Measurements from ENCODE around the gene UROS.

UROS gene

DNA sequence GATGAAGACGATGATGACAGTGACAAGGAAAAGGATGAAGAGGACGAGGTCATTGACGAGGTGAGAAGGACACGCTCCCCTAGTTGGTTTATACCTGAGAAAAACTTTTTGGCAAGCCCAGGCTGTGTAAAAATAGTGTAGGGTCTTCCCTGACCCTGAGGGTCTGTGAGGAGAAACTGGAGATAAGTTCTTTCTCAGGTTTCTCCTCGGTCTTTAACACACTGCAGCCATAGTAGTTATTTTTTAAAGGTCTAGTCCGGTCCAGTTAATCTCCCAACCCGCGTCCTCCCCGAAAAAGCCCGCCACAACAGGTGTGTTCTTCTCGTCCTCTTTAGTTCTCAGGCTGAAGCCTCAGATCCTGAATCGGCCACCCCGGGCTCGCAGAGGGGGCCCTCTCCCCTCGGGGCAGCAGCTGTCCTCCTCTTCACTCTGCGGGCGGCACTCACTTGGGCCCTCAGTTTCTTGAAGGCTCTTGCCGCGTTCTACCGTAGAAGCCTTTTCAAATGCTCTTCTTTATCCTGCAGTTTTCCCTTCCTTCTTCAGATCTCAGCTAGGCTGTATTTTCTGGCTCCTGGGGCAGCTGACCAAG, 699 bp upstream of the UROS start:
- peaks cover 13% of the 10 kb centered on the region for H3K4me1 ChIP-seq (ENCODE audit: control insufficient read depth, insufficient read depth, low read length)
- H3K27me3 ChIP-seq (ENCODE audit: control insufficient read depth, insufficient read depth, low read length), result no peaks in the 10 kb centered on the region
- H3K36me3 ChIP-seq (ENCODE audit: control insufficient read depth, insufficient read depth, low read length), result no peaks in the 10 kb centered on the region
- H3K4me3 ChIP-seq (ENCODE audit: low read length), result peak overlapping the region; percentile 77
- no peaks in the 10 kb centered on the region for H3K9me3 ChIP-seq (ENCODE audit: control insufficient read depth, low read length)
- H3K9ac ChIP-seq (ENCODE audit: low read length), result peak overlapping the region; percentile 84

DNA sequence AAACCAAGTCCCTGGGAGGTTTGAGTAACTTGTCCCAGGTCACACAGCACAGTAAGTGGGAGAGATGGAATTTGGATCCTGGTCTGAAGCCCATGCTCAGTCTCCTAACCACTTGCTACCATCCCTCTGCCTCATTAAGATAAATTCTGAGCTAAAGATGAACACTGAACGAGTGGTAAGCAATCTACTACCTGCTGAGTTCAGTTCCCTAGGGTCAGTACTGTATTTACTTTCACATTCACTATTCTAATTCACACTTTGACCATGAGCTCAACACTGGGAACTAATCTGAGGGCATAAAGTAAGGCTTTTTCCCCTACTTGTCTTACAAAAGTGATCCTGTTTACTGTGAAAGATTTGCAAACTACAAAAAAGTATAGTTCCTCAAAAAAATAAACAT, 2.4 kb downstream of the UROS start:
- H3K27me3 ChIP-seq (ENCODE audit: control insufficient read depth, insufficient read depth, low read length), result no peaks in the 10 kb centered on the region
- H3K9ac ChIP-seq (ENCODE audit: low read length), result no peak overlapping the region
- H3K4me3 ChIP-seq (ENCODE audit: low read length), result no peak overlapping the region
- H3K4me1 ChIP-seq (ENCODE audit: control insufficient read depth, insufficient read depth, low read length), result peaks cover 13% of the 10 kb centered on the region
- no peaks in the 10 kb centered on the region for H3K36me3 ChIP-seq (ENCODE audit: control insufficient read depth, insufficient read depth, low read length)
- no peaks in the 10 kb centered on the region for H3K9me3 ChIP-seq (ENCODE audit: control insufficient read depth, low read length)

DNA sequence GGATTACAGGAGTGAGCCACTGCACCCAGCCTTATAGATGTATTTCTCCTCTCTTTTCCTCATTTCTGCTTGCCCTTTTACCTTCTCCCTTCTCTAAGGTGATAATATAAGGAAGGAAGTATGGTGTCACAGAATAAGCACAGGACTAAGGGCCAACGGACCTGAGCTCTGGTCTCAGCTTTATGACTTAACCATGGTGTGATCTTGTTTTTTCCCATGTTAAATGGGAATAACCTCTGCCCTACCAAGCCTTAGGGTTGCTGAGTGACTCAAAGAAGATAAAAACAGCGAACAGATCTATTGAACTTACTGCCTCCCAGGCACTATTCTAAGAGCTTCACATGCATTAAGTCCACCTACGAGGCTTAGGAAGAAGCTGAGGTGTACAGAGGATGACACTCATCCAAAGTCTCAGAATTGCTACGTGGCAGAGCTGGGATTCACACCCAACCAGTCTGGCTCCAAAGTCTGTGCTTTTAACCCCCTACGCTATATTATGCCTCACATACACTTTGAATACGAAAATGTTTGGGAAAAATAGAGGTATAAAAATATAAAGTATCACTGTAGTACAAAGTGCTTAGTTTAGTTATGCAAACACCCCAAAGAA, 5.6 kb downstream of the UROS start:
- no peak overlapping the region for H3K4me3 ChIP-seq (ENCODE audit: low read length)
- H3K9me3 ChIP-seq (ENCODE audit: control insufficient read depth, low read length), result no peaks in the 10 kb centered on the region
- H3K4me1 ChIP-seq (ENCODE audit: control insufficient read depth, insufficient read depth, low read length), result no peaks in the 10 kb centered on the region
- no peaks in the 10 kb centered on the region for H3K36me3 ChIP-seq (ENCODE audit: control insufficient read depth, insufficient read depth, low read length)
- no peaks in the 10 kb centered on the region for H3K27me3 ChIP-seq (ENCODE audit: control insufficient read depth, insufficient read depth, low read length)
- no peak overlapping the region for H3K9ac ChIP-seq (ENCODE audit: low read length)

DNA sequence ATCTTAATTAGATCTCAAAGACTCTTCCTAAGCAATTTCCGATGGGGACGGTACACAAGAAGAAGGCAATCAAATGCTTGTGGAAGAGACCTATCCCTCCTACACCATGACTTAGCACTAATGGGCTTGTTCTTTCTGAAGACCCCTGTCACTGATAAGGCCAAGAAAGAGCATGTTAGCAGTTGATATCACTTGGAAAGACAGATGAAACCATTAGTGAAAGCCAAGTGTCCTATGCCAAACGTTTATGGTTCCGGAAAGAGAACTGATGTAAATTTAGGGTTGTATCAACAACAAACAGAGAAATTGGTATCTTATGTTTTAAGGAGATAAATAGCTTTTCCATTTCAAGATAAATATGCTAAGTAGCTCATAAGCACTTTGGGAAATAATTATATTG, 6.5 kb downstream of the UROS start:
- no peaks in the 10 kb centered on the region for H3K36me3 ChIP-seq (ENCODE audit: control insufficient read depth, insufficient read depth, low read length)
- no peaks in the 10 kb centered on the region for H3K9me3 ChIP-seq (ENCODE audit: control insufficient read depth, low read length)
- H3K4me1 ChIP-seq (ENCODE audit: control insufficient read depth, insufficient read depth, low read length), result no peaks in the 10 kb centered on the region
- H3K27me3 ChIP-seq (ENCODE audit: control insufficient read depth, insufficient read depth, low read length), result no peaks in the 10 kb centered on the region
- H3K9ac ChIP-seq (ENCODE audit: low read length), result no peak overlapping the region
- no peak overlapping the region for H3K4me3 ChIP-seq (ENCODE audit: low read length)

DNA sequence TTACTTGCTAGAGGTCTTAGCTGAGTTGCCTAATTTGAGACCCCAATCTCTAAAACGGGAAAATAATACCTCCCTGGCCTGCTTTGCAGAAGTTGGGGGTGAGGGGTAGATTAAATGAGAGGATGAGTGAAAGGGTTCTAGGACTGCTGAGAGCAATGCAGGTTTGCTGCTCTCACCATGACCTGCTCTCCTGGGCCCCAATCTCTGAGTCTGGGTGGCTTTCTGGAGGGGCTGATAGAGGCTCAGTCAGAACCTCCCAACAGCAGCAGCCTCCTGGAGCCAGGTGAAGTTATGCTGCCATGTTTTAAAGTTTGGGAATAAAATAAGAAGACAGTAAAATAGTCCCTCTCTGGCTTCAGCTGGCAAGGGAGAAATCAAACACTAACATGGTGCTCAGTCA, 7.3 kb downstream of the UROS start:
- no peaks in the 10 kb centered on the region for H3K36me3 ChIP-seq (ENCODE audit: control insufficient read depth, insufficient read depth, low read length)
- no peak overlapping the region for H3K4me3 ChIP-seq (ENCODE audit: low read length)
- H3K4me1 ChIP-seq (ENCODE audit: control insufficient read depth, insufficient read depth, low read length), result no peaks in the 10 kb centered on the region
- no peaks in the 10 kb centered on the region for H3K27me3 ChIP-seq (ENCODE audit: control insufficient read depth, insufficient read depth, low read length)
- no peaks in the 10 kb centered on the region for H3K9me3 ChIP-seq (ENCODE audit: control insufficient read depth, low read length)
- no peak overlapping the region for H3K9ac ChIP-seq (ENCODE audit: low read length)

DNA sequence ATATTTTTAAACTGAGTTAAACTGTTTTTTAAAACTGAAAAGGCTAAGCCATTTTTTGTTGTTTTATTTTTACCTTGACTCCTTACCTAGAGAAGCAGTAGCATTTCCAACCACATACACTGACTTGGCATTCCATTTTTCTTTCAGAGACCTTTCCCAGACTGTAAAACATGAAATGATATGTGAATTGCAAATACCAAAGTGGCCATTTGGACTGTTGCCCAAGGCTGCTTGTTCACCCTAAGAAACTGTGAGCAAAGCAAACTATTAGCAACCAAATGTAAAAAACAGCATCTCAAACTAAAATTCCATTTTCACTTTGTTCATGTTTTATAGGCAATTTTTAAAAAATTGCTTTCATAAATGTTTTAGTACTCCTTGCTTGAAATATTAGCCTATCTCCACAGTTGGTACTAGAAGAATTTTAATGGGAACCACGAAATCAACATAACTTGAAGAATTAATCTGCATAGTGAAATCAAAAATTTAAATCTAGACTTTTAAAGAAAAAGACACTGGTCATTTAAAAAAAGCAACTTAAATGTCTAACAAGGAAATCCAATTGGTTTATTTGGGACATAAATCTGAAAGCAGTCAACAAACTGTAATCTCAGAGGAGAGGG, 10.8 kb downstream of the UROS start:
- Histone ChIP-seq H3K9me3 (ENCODE audit: control insufficient read depth, low read length) (no peaks in the 10 kb centered on the region), H3K4me3 (ENCODE audit: low read length) (no peak overlapping the region), H3K36me3 (ENCODE audit: control insufficient read depth, insufficient read depth, low read length) (no peaks in the 10 kb centered on the region), H3K27me3 (ENCODE audit: control insufficient read depth, insufficient read depth, low read length) (no peaks in the 10 kb centered on the region), H3K4me1 (ENCODE audit: control insufficient read depth, insufficient read depth, low read length) (no peaks in the 10 kb centered on the region), H3K9ac (ENCODE audit: low read length) (no peak overlapping the region)

DNA sequence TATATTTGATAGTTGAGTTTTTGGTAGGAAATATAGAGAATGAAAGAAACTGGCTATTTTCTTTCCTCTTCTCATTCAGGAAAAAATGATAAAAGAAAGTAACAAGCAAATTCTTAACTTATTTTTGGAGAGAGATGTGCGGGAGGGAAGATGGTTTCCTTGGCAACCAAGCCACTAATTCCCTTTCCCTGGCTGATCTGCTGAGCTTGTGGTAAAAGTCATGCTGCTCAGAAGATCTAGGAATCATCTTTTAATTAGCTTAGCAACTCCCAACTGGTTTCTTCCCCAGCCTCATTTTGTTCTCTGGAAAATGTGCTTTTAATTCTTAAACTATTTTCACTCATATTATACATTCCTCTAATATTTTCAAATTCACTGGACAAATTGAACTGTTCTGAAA, 11.8 kb downstream of the UROS start:
- no peak overlapping the region for H3K4me3 ChIP-seq (ENCODE audit: low read length)
- no peak overlapping the region for H3K9ac ChIP-seq (ENCODE audit: low read length)
- no peaks in the 10 kb centered on the region for H3K9me3 ChIP-seq (ENCODE audit: control insufficient read depth, low read length)
- no peaks in the 10 kb centered on the region for H3K4me1 ChIP-seq (ENCODE audit: control insufficient read depth, insufficient read depth, low read length)
- no peaks in the 10 kb centered on the region for H3K27me3 ChIP-seq (ENCODE audit: control insufficient read depth, insufficient read depth, low read length)
- H3K36me3 ChIP-seq (ENCODE audit: control insufficient read depth, insufficient read depth, low read length), result no peaks in the 10 kb centered on the region

DNA sequence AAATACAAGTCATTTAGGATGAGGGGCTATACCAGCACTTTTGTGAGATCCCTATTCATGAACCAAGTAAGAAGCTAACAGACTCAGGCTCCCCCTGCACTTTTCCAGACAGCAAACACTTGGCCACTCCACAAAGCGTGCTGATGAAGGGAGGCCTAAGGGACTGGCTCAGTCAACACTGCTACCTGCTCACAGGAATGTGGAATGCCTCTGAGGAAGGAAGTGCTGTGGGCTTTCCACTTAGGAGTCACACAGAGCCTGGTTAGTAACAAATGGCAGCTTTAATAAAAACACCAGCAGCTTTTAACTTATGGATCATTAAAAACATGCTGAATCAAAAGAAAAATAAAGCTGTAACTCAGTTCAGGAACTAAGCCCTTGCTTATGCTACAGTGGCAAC, 15.0 kb downstream of the UROS start:
- Histone ChIP-seq H3K4me3 (ENCODE audit: low read length) (no peak overlapping the region), H3K9ac (ENCODE audit: low read length) (no peak overlapping the region), H3K36me3 (ENCODE audit: control insufficient read depth, insufficient read depth, low read length) (no peaks in the 10 kb centered on the region), H3K9me3 (ENCODE audit: control insufficient read depth, low read length) (no peaks in the 10 kb centered on the region), H3K27me3 (ENCODE audit: control insufficient read depth, insufficient read depth, low read length) (no peaks in the 10 kb centered on the region), H3K4me1 (ENCODE audit: control insufficient read depth, insufficient read depth, low read length) (no peaks in the 10 kb centered on the region)

DNA sequence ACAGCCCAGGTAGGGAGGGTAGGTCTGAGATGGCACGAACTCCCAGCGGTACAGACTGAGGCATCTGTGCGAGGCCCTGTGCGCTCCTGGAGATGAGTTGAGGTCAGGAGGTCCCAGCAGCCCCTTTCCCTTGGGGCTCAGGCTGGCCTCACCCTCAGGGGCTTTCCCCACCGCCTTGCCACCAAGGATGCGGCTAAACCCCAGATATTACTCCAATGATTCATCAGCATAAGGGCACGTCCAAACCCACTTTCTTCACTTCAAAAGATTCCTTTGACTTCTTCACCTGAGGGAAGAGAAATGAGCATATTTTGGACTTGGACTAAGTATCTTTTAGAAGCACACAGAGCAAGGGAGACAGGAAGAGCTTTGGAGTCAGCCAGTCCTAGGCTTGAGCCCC, 20.3 kb downstream of the UROS start:
- no peaks in the 10 kb centered on the region for H3K27me3 ChIP-seq (ENCODE audit: control insufficient read depth, insufficient read depth, low read length)
- H3K4me3 ChIP-seq (ENCODE audit: low read length), result no peak overlapping the region
- H3K36me3 ChIP-seq (ENCODE audit: control insufficient read depth, insufficient read depth, low read length), result peaks cover 4% of the 10 kb centered on the region
- H3K4me1 ChIP-seq (ENCODE audit: control insufficient read depth, insufficient read depth, low read length), result no peaks in the 10 kb centered on the region
- no peaks in the 10 kb centered on the region for H3K9me3 ChIP-seq (ENCODE audit: control insufficient read depth, low read length)
- H3K9ac ChIP-seq (ENCODE audit: low read length), result no peak overlapping the region

DNA sequence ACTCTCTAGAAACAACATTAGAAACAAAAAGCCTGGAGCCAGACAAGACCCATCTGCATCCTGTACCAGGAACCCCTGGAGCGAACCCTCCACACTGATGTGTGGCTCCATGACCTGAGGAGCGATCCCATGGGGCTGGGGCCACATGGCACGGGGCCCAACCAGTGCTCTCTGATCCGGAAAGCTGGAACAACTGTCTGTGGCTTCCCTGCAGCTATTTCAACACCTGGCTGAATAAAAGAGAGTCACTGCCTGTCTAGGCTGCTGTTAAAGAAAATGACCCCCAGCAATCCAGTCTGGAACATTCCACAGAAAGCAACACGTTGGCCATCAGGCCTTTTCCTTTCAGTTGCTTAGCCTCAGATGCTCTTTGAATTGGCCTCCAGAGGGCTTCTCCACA, 20.9 kb downstream of the UROS start:
- Histone ChIP-seq H3K4me3 (ENCODE audit: low read length) (no peak overlapping the region), H3K36me3 (ENCODE audit: control insufficient read depth, insufficient read depth, low read length) (peaks cover 4% of the 10 kb centered on the region), H3K9ac (ENCODE audit: low read length) (no peak overlapping the region), H3K4me1 (ENCODE audit: control insufficient read depth, insufficient read depth, low read length) (no peaks in the 10 kb centered on the region), H3K27me3 (ENCODE audit: control insufficient read depth, insufficient read depth, low read length) (no peaks in the 10 kb centered on the region), H3K9me3 (ENCODE audit: control insufficient read depth, low read length) (no peaks in the 10 kb centered on the region)

DNA sequence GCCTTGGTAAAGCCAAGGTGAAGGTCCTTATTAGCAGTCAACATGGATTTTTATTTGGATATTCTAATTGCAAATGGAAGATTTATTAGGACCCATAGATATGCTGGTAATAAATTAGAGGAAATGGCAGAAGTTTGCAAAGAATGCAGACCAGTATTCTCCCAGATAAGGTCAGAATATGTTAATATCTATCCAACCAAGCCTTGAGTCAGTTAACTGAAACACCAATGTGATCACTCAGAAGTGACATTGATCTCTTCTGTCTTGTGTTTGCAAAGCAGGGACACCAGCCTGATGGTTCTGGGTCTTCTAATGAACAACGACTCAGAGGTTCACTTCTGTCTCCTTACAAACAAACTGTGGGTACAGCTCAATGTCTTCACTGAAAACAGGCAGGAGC, 21.5 kb downstream of the UROS start:
- Histone ChIP-seq H3K9ac (ENCODE audit: low read length) (no peak overlapping the region), H3K9me3 (ENCODE audit: control insufficient read depth, low read length) (no peaks in the 10 kb centered on the region), H3K27me3 (ENCODE audit: control insufficient read depth, insufficient read depth, low read length) (no peaks in the 10 kb centered on the region), H3K4me3 (ENCODE audit: low read length) (no peak overlapping the region), H3K36me3 (ENCODE audit: control insufficient read depth, insufficient read depth, low read length) (peaks cover 4% of the 10 kb centered on the region), H3K4me1 (ENCODE audit: control insufficient read depth, insufficient read depth, low read length) (no peaks in the 10 kb centered on the region)

DNA sequence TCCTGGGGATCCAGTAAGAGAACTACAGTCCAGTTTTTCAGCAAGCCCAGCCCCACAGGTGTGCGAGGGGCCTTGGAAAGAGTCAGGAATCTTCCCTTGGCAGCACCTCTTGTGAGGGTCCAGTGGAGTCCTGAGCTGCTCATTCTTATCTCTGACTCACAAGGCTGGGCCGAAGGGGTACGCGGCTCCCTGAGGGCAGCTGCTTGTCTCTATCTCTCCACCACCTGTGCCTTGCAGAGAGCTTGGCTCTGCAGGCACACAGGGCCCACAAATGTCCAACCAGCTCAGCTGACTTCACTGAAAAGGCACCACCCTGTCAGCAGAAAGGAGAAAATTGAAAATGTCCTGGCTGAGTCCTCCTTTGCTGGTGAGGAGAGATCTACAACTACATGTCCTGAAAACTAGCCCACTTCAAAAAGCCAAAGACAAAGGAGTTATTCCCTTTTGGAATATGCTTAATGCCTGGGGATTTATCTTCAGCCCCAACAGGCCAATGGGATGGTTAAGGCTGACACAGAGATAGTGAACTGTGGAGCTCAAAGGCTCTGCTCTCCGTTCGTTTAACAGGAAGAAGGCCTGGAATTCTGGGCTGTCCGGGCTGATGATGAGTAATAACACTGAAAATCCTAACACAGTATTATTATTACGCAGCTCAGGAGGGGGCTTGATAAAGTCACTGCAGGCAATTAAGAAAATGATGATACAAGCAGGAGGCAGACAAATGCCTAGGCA, 23.4 kb downstream of the UROS start:
- H3K27me3 ChIP-seq (ENCODE audit: control insufficient read depth, insufficient read depth, low read length), result no peaks in the 10 kb centered on the region
- H3K4me1 ChIP-seq (ENCODE audit: control insufficient read depth, insufficient read depth, low read length), result no peaks in the 10 kb centered on the region
- H3K9me3 ChIP-seq (ENCODE audit: control insufficient read depth, low read length), result no peaks in the 10 kb centered on the region
- no peak overlapping the region for H3K9ac ChIP-seq (ENCODE audit: low read length)
- H3K4me3 ChIP-seq (ENCODE audit: low read length), result no peak overlapping the region
- H3K36me3 ChIP-seq (ENCODE audit: control insufficient read depth, insufficient read depth, low read length), result peaks cover 4% of the 10 kb centered on the region

Measured in mucosa of stomach (tissue), 1 donor.